Liver (tissue), 9 donors: Measurements from ENCODE around the gene C11orf97. TPM values are rescaled to one million over a fixed set of nuclear protein-coding genes. Genes with fewer than 3 reads are reported as not detected.

Experiments
- DNase-seq: peaks from one replicate; pipeline ENCODE4 v3.0.0-alpha.2; 2017; ENCODE audit warnings: low spot score
- H3K27ac ChIP-seq, 2 donors: one replicate each; pipeline ENCODE4 v1.7.0; 2013; ENCODE audit warnings: inconsistent platforms in 2 of 2, low read length in 2 of 2, control low read depth in 1 of 2, low read depth in 1 of 2, mild to moderate bottlenecking in 1 of 2
- H3K27me3 ChIP-seq, 4 donors: one replicate each; pipeline versions ENCODE4 v1.6.1 to v1.7.0; 2013; ENCODE audit warnings: low read length in 3 of 4, inconsistent platforms in 1 of 4, mild to moderate bottlenecking in 1 of 4, moderate library complexity in 1 of 4; ENCODE audit not compliant: control insufficient read depth in 4 of 4, insufficient read depth in 4 of 4
- H3K36me3 ChIP-seq, 4 donors: one replicate each; pipeline versions ENCODE4 v1.6.1 to v1.7.0; 2013; ENCODE audit warnings: low read length in 3 of 4, mild to moderate bottlenecking in 3 of 4, low read depth in 1 of 4, moderate library complexity in 1 of 4; ENCODE audit not compliant: control insufficient read depth in 4 of 4, insufficient read depth in 3 of 4
- H3K4me1 ChIP-seq, 4 donors: one replicate each; pipeline versions ENCODE4 v1.6.1 to v1.7.0; 2013; ENCODE audit warnings: low read length in 3 of 4, mild to moderate bottlenecking in 3 of 4, moderate library complexity in 1 of 4; ENCODE audit not compliant: control insufficient read depth in 4 of 4, insufficient read depth in 4 of 4
- H3K4me3 ChIP-seq, 3 donors: one replicate each; pipeline versions ENCODE4 v1.6.1 to v1.7.0; 2013; ENCODE audit warnings: low read length in 3 of 3, control low read depth in 1 of 3, low read depth in 1 of 3, mild to moderate bottlenecking in 1 of 3
- H3K9ac ChIP-seq, 2 donors: one replicate each; pipeline ENCODE4 v1.7.0; 2013; ENCODE audit warnings: low read length in 2 of 2, mild to moderate bottlenecking in 2 of 2, moderate library complexity in 2 of 2, control low read depth in 1 of 2, low read depth in 1 of 2
- H3K9me3 ChIP-seq, 4 donors: one replicate each; pipeline versions ENCODE4 v1.6.1 to v1.7.0; 2013; ENCODE audit warnings: low read length in 3 of 4; ENCODE audit not compliant: control insufficient read depth in 4 of 4
- CTCF ChIP-seq: fragments of 150-350 bp; IDR thresholded peaks from 2 replicates; pipeline ENCODE4 v1.5.1; 2017; ENCODE audit warnings: improper control_type of control experiment, low read depth, low read length; ENCODE audit not compliant: missing input control
- EGR1 ChIP-seq, 2 donors: IDR thresholded peaks; 2 replicates each; pipeline ENCODE4 v1.6.1; 2016 to 2018; ENCODE audit warnings: antibody characterized with exemption in 2 of 2, low read depth in 2 of 2
- FOXA1 ChIP-seq: IDR thresholded peaks from 2 replicates; pipeline ENCODE4 v1.6.1; 2016; ENCODE audit warnings: antibody characterized with exemption
- FOXA2 ChIP-seq: IDR thresholded peaks from 2 replicates; pipeline ENCODE4 v1.6.1; 2016; ENCODE audit warnings: antibody characterized with exemption
- GABPA ChIP-seq, 2 donors: IDR thresholded peaks in 1 of 2; conservative IDR thresholded peaks in 1 of 2; 2 replicates each; pipeline ENCODE4 v1.6.1; 2016; ENCODE audit warnings: antibody characterized with exemption in 2 of 2, mild to moderate bottlenecking in 1 of 2, moderate library complexity in 1 of 2
- HNF4A ChIP-seq, 2 donors: conservative IDR thresholded peaks; 2 replicates each; pipeline ENCODE4 v1.6.1; 2016; ENCODE audit warnings: antibody characterized with exemption in 2 of 2, mild to moderate bottlenecking in 2 of 2
- HNF4G ChIP-seq: IDR thresholded peaks from 2 replicates; pipeline ENCODE4 v1.6.1; 2016; ENCODE audit warnings: antibody characterized with exemption
- JUND ChIP-seq, 2 donors: IDR thresholded peaks; 2 replicates each; pipeline ENCODE4 v1.6.1; 2016; ENCODE audit warnings: antibody characterized with exemption in 2 of 2
- MAX ChIP-seq: IDR thresholded peaks from 2 replicates; pipeline ENCODE4 v1.6.1; 2016; ENCODE audit warnings: antibody characterized with exemption
- NR2F2 ChIP-seq: IDR thresholded peaks from 2 replicates; pipeline ENCODE4 v1.6.1; 2016; ENCODE audit warnings: antibody characterized with exemption
- RAD21 ChIP-seq, 2 donors: IDR thresholded peaks; 2 replicates each; pipeline ENCODE4 v1.6.1; 2016; ENCODE audit warnings: antibody characterized with exemption in 2 of 2, mild to moderate bottlenecking in 2 of 2
- REST ChIP-seq: IDR thresholded peaks from 2 replicates; pipeline ENCODE4 v1.6.1; 2016; ENCODE audit warnings: antibody characterized with exemption, mild to moderate bottlenecking
- RXRA ChIP-seq, 2 donors: IDR thresholded peaks; 2 replicates each; pipeline ENCODE4 v1.6.1; 2017 to 2018; ENCODE audit warnings: antibody characterized with exemption in 2 of 2, mild to moderate bottlenecking in 1 of 2
- SP1 ChIP-seq: IDR thresholded peaks from 2 replicates; pipeline ENCODE4 v1.6.1; 2018; ENCODE audit warnings: antibody characterized with exemption, mild to moderate bottlenecking
- TAF1 ChIP-seq: conservative IDR thresholded peaks from 2 replicates; pipeline ENCODE4 v1.6.1; 2016; ENCODE audit warnings: antibody characterized with exemption, mild to moderate bottlenecking
- YY1 ChIP-seq: IDR thresholded peaks from 2 replicates; pipeline ENCODE4 v1.6.1; 2016; ENCODE audit warnings: antibody characterized with exemption, mild to moderate bottlenecking
- ZBTB33 ChIP-seq: IDR thresholded peaks from 2 replicates; pipeline ENCODE4 v1.6.1; 2016; ENCODE audit warnings: antibody characterized with exemption
- WGBS: extraction: QIAGEN DNeasy Blood & Tissue Kit; methylation state at CpG from one replicate; pipeline ENCODE4 v1.1.7; 2013; 5-methylcytosine and 5-hydroxymethylcytosine counted together
- polyA plus RNA-seq, 2 donors: library from polyadenylated mRNA; stranded (reverse) in 1 of 2; unstranded in 1 of 2; fragments of 200-250 nt in 1 of 2; fragments of >200 nt in 1 of 2; fragmentation: Nextera tagmentation in 1 of 2; extraction: Ambion mirVana in 1 of 2; gene quantifications; one replicate each; pipeline versions ENCODE4 v1.2.1 to v1.2.3, GENCODE V29; 2013 to 2015
- total RNA-seq, 2 donors: library from RNA; depleted of rRNA; stranded (reverse); fragments of >200 nt; gene quantifications; one replicate each; pipeline ENCODE4 v1.2.3, GENCODE V29; 2014
- donor health status: healthy.
- donor health status: healthy.
- donor health status: healthy.
- donor health status: healthy.
- donor health status: healthy.

Gene C11orf97
- total and polyA plus RNA-seq, 4 donors = 0.36 to 0.94 TPM; not detected in 2

- H3K9ac ChIP-seq = no peak overlapping the region
- DNase-seq = no peak
- H3K4me1 ChIP-seq = no peaks in the 10 kb centered on the region
Measured at GRCh38 chr11:94557421-94557820, 45.2 kb downstream of the C11orf97 start.

GRCh38 chr11:94557992-94558391, 45.7 kb downstream of the C11orf97 start:
- no peak overlapping the region for H3K9ac ChIP-seq
- TF ChIP-seq FOXA2 = no peak
- TF ChIP-seq TAF1 = no peak
- no peak for TF ChIP-seq YY1
- TF ChIP-seq CTCF = no peak
- TF ChIP-seq ZBTB33 = no peak
- TF ChIP-seq EGR1 (IDR thresholded peaks at IDR 0.05; ENCODE audit: low read depth in 2 of 2) = no peak
- TF ChIP-seq FOXA1 = no peak
- TF ChIP-seq REST = no peak
- no peak for TF ChIP-seq SP1
- no peak for TF ChIP-seq MAX
- no peak for TF ChIP-seq HNF4G
- TF ChIP-seq HNF4A (conservative IDR thresholded peaks at IDR 0.05) = no peak
- no peak for TF ChIP-seq RAD21 (IDR thresholded peaks at IDR 0.05)
- no peak for TF ChIP-seq GABPA (IDR thresholded peaks at IDR 0.05 in 1 of 2, conservative IDR thresholded peaks at IDR 0.05 in 1 of 2)
- no peak for TF ChIP-seq NR2F2
- no peak for TF ChIP-seq JUND (IDR thresholded peaks at IDR 0.05)
- no peaks in the 10 kb centered on the region for H3K27me3 ChIP-seq
- 58% methylated on average over 1 of the region's 1 CpG for WGBS
- H3K27ac ChIP-seq = no peak overlapping the region
- no peaks in the 10 kb centered on the region for H3K9me3 ChIP-seq
- no peak for DNase-seq
- no peaks in the 10 kb centered on the region for H3K4me1 ChIP-seq
- no peak overlapping the region for H3K4me3 ChIP-seq
- no peaks in the 10 kb centered on the region for H3K36me3 ChIP-seq

More at GRCh38 chr11:94557421-94557820, 45.2 kb downstream of the C11orf97 start:
- Histone ChIP-seq H3K4me3 (no peak overlapping the region), H3K9me3 (no peaks in the 10 kb centered on the region), H3K36me3 (no peaks in the 10 kb centered on the region), H3K27ac (no peak overlapping the region), H3K27me3 (no peaks in the 10 kb centered on the region)
- TF ChIP-seq SP1 (no peak), HNF4A (conservative IDR thresholded peaks at IDR 0.05) (no peak), RXRA (IDR thresholded peaks at IDR 0.05) (no peak), EGR1 (IDR thresholded peaks at IDR 0.05; ENCODE audit: low read depth in 2 of 2) (no peak), ZBTB33 (no peak), YY1 (no peak), HNF4G (no peak), RAD21 (IDR thresholded peaks at IDR 0.05) (no peak)
